Prostate gland (tissue), 2 donors: Measurements from ENCODE around the gene MT1H.

Experiments used
- CTCF ChIP-seq, 4 experiments: fragments of 200-600 bp in 2 of 4; fragments of 450-650 bp in 2 of 4; sonication (generic) in 2 of 4; IDR thresholded peaks; 1 replicate in 3 of 4; 2 replicates in 1 of 4; pipeline ENCODE4 v1.5.1; 2016 to 2019; ENCODE audit warnings: antibody characterized with exemption in 4 of 4, mild to moderate bottlenecking in 2 of 4, moderate library complexity in 2 of 4
- POLR2A ChIP-seq: fragments of 450-650 bp; IDR thresholded peaks from one replicate; pipeline ENCODE4 v1.6.1; 2016; ENCODE audit warnings: antibody characterized with exemption, mild to moderate bottlenecking
- POLR2AphosphoS5 ChIP-seq: sonication (generic); formaldehyde crosslinking; IDR thresholded peaks from one replicate; pipeline ENCODE4 v1.6.1; 2017; ENCODE audit warnings: antibody characterized with exemption

GRCh38 chr16:56700195-56700594, 30.6 kb downstream of the MT1H start:
- TF ChIP-seq CTCF (IDR thresholded peaks at IDR 0.05) (no peak), POLR2A (no peak), POLR2AphosphoS5 (no peak)
